ENCODE results near the gene DNM1.

DNA sequence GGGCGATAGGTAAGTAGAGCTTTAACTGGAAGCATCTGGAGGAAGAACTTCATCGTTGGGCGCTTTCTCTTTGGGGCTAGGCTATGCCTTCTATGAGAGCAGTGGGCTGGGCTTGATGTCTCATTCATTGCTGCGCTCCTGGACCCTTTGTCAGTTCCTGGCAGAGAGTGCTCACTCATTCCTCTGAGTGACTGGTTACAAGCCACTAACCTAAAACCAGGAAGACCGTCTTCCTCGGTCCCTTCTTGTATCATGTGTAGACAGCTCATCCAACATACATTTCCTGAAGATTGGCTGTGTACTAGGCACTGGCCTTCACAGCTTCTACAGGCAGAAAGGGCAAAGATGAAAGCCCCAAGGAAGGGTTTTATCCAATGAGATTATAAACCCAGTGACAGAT, 79.3 kb downstream of the DNM1 start:
- TF ChIP-seq GATA2 (IDR thresholded peaks at IDR 0.05; ENCODE audit: low read depth, low read length) (no peak), GATA3 (IDR thresholded peaks at IDR 0.05; ENCODE audit: low read depth, low read length) (no peak)
